Measurements from ENCODE around the gene FKBP1B. TPM values are rescaled to one million over a fixed set of nuclear protein-coding genes. Genes with fewer than 3 reads are reported as not detected.
"Not testable (repeated sequence)": the region's sequence is repeated elsewhere in the genome, so short reads cannot be mapped to it uniquely, and the experiment has no call there.

FKBP1B gene
- total and polyA plus RNA-seq, 2 donors (not counting 1 experiment from before 2014, with no cell fraction given) = 11.9 to 12.1 TPM

- DNase-seq (ENCODE audit: low read depth in 2 of 2); H4K20me1 ChIP-seq (ENCODE audit: control insufficient read depth, extremely low read depth, insufficient read depth, low read length); H2AFZ ChIP-seq (ENCODE audit: low read length); H3K4me1 ChIP-seq (ENCODE audit: control insufficient read depth, extremely low read depth, insufficient read depth, low read length); H3K27ac ChIP-seq (ENCODE audit: insufficient read depth, low read length); H3K79me2 ChIP-seq (ENCODE audit: control insufficient read depth, insufficient read depth, low read length); H3K27me3 ChIP-seq (ENCODE audit: control insufficient read depth, insufficient read depth, low read length); H3K36me3 ChIP-seq (ENCODE audit: control insufficient read depth, insufficient read depth, low read length); H3K9me3 ChIP-seq (ENCODE audit: control insufficient read depth, insufficient read depth, low read depth, low read length); H3K9ac ChIP-seq (ENCODE audit: insufficient read depth, low read length); H3K4me2 ChIP-seq (ENCODE audit: extremely low read depth, insufficient read depth, low read length); H3K4me3 ChIP-seq (replicated peaks in 1 of 4; ENCODE audit: control extremely low read depth in 1 of 4, insufficient read depth in 1 of 4, low read depth in 3 of 4, low read length in 4 of 4): not testable (repeated sequence)
Observed at GRCh38 chr2:24100732-24101131, 51.2 kb downstream of the FKBP1B start.

GRCh38 chr2:24101992-24102391 is 52.5 kb downstream of the FKBP1B start:
- Histone ChIP-seq H4K20me1 (ENCODE audit: control insufficient read depth, extremely low read depth, insufficient read depth, low read length) (no peaks in the 10 kb centered on the region), H3K4me1 (ENCODE audit: control insufficient read depth, extremely low read depth, insufficient read depth, low read length) (no peaks in the 10 kb centered on the region), H3K9ac (ENCODE audit: insufficient read depth, low read length) (no peak overlapping the region), H2AFZ (ENCODE audit: low read length) (no peak overlapping the region), H3K4me2 (ENCODE audit: extremely low read depth, insufficient read depth, low read length) (no peak overlapping the region), H3K27me3 (ENCODE audit: control insufficient read depth, insufficient read depth, low read length) (no peaks in the 10 kb centered on the region), H3K27ac (ENCODE audit: insufficient read depth, low read length) (no peak overlapping the region), H3K79me2 (ENCODE audit: control insufficient read depth, insufficient read depth, low read length) (no peaks in the 10 kb centered on the region), H3K9me3 (ENCODE audit: control insufficient read depth, insufficient read depth, low read depth, low read length) (no peaks in the 10 kb centered on the region), H3K36me3 (ENCODE audit: control insufficient read depth, insufficient read depth, low read length) (no peaks in the 10 kb centered on the region), H3K4me3 (replicated peaks in 1 of 4; ENCODE audit: control extremely low read depth in 1 of 4, insufficient read depth in 1 of 4, low read depth in 3 of 4, low read length in 4 of 4) (no peak overlapping the region)
- no peak for DNase-seq (ENCODE audit: low read depth in 2 of 2)
- TF ChIP-seq CTCF (conservative IDR thresholded peaks at IDR 0.05 in 1 of 2, IDR thresholded peaks at IDR 0.05 in 1 of 2; ENCODE audit: low read depth in 1 of 2, low read length in 2 of 2) = no peak
- no peak for TF ChIP-seq EZH2 (IDR thresholded peaks at IDR 0.05; ENCODE audit: low read length, missing control alignments)

- Histone ChIP-seq H3K36me3 (ENCODE audit: control insufficient read depth, insufficient read depth, low read length) (no peaks in the 10 kb centered on the region), H3K9me3 (ENCODE audit: control insufficient read depth, insufficient read depth, low read depth, low read length) (no peaks in the 10 kb centered on the region), H3K4me1 (ENCODE audit: control insufficient read depth, extremely low read depth, insufficient read depth, low read length) (no peaks in the 10 kb centered on the region), H3K9ac (ENCODE audit: insufficient read depth, low read length) (no peak overlapping the region), H3K4me2 (ENCODE audit: extremely low read depth, insufficient read depth, low read length) (no peak overlapping the region), H2AFZ (ENCODE audit: low read length) (no peak overlapping the region), H3K27ac (ENCODE audit: insufficient read depth, low read length) (no peak overlapping the region), H3K27me3 (ENCODE audit: control insufficient read depth, insufficient read depth, low read length) (no peaks in the 10 kb centered on the region), H3K79me2 (ENCODE audit: control insufficient read depth, insufficient read depth, low read length) (no peaks in the 10 kb centered on the region), H3K4me3 (replicated peaks in 1 of 4; ENCODE audit: control extremely low read depth in 1 of 4, insufficient read depth in 1 of 4, low read depth in 3 of 4, low read length in 4 of 4) (no peak overlapping the region), H4K20me1 (ENCODE audit: control insufficient read depth, extremely low read depth, insufficient read depth, low read length) (no peaks in the 10 kb centered on the region)
- DNase-seq (ENCODE audit: low read depth in 2 of 2) = no peak
- no peak for TF ChIP-seq CTCF (conservative IDR thresholded peaks at IDR 0.05 in 1 of 2, IDR thresholded peaks at IDR 0.05 in 1 of 2; ENCODE audit: low read depth in 1 of 2, low read length in 2 of 2)
- TF ChIP-seq EZH2 (IDR thresholded peaks at IDR 0.05; ENCODE audit: low read length, missing control alignments) = no peak
Observed at GRCh38 chr2:24102677-24103076, 53.1 kb downstream of the FKBP1B start.

Measured in fibroblast of lung (primary cell).